ENCODE data around the gene PIK3R1. TPM values are rescaled to one million over a fixed set of nuclear protein-coding genes. Genes with fewer than 3 reads are reported as not detected.

PIK3R1 gene
- total RNA-seq, 1 experiment from 2014 or later: 151 TPM

GRCh38 chr5:68285851-68286611 is 70.5 kb downstream of the PIK3R1 start:
- peak overlapping the region; percentile 64 for H3K27ac Mint-ChIP-seq (ENCODE audit: low read depth, unreplicated experiment)
- DNase-seq (ENCODE audit: unreplicated experiment): peak; percentile 67
- BruUV-seq (replicated peaks): no TSS peak
- H3K4me3 Mint-ChIP-seq (ENCODE audit: unreplicated experiment): no peak overlapping the region
- intact Hi-C loops (cut with micrococcal nuclease): loop anchor here (1.0 to 5.0 kb wide), 6 partner anchors 49 to 721 kb away; no protein-coding TSS in a partner anchor
- TF ChIP-seq CTCF (IDR thresholded peaks at IDR 0.05; ENCODE audit: unreplicated experiment): peak; percentile 57
- H3K27me3 Mint-ChIP-seq (ENCODE audit: insufficient read depth, unreplicated experiment): no peaks in the 10 kb centered on the region
- H3K4me1 Mint-ChIP-seq (ENCODE audit: insufficient read depth, unreplicated experiment): peaks cover 33% of the 10 kb centered on the region
- H3K9me3 Mint-ChIP-seq (ENCODE audit: unreplicated experiment): no peaks in the 10 kb centered on the region
- CTCF ChIA-PET: interaction anchor here (0.5 to 3.5 kb wide), 42 partner anchors 9 to 1116 kb away, joined by 3 to 33 read pairs (median 4); no protein-coding TSS in a partner anchor
- POLR2A ChIA-PET: interaction anchor here (0.7 to 3.8 kb wide), 13 partner anchors 13 to 1043 kb away, joined by 3 to 16 read pairs (median 4); partner anchors contain the start of gene PIK3R1
- peaks cover 100% of the 10 kb centered on the region for H3K36me3 Mint-ChIP-seq (ENCODE audit: insufficient read depth, unreplicated experiment)

- ChIA-PET POLR2A (interaction anchor here (0.7 to 3.8 kb wide), 16 partner anchors 12 to 1044 kb away, joined by 3 to 16 read pairs (median 4); partner anchors contain the start of gene PIK3R1), CTCF (interaction anchor here (0.5 to 3.5 kb wide), 45 partner anchors 9 to 1116 kb away, joined by 3 to 33 read pairs (median 4); no protein-coding TSS in a partner anchor)
- Mint-ChIP-seq H3K27ac (ENCODE audit: low read depth, unreplicated experiment) (peak overlapping the region; percentile 64), H3K4me1 (ENCODE audit: insufficient read depth, unreplicated experiment) (peaks cover 36% of the 10 kb centered on the region), H3K27me3 (ENCODE audit: insufficient read depth, unreplicated experiment) (no peaks in the 10 kb centered on the region), H3K9me3 (ENCODE audit: unreplicated experiment) (no peaks in the 10 kb centered on the region), H3K4me3 (ENCODE audit: unreplicated experiment) (no peak overlapping the region), H3K36me3 (ENCODE audit: insufficient read depth, unreplicated experiment) (peaks cover 100% of the 10 kb centered on the region)
- no peak for DNase-seq (ENCODE audit: unreplicated experiment)
- TF ChIP-seq CTCF (IDR thresholded peaks at IDR 0.05; ENCODE audit: unreplicated experiment): no peak
- intact Hi-C loops (cut with micrococcal nuclease): loop anchor here (1.0 to 5.0 kb wide), 5 partner anchors 174 to 721 kb away; no protein-coding TSS in a partner anchor
- no TSS peak for BruUV-seq (replicated peaks)
Observed at GRCh38 chr5:68286612-68286912, 71.0 kb downstream of the PIK3R1 start.

- intact Hi-C loops (cut with micrococcal nuclease): loop anchor here (5.0 kb wide), 3 partner anchors 370 to 720 kb away; no protein-coding TSS in a partner anchor
- no peak for DNase-seq (ENCODE audit: unreplicated experiment)
- peak overlapping the region; percentile 73 for H3K27ac Mint-ChIP-seq (ENCODE audit: low read depth, unreplicated experiment)
- no peaks in the 10 kb centered on the region for H3K9me3 Mint-ChIP-seq (ENCODE audit: unreplicated experiment)
- ChIA-PET CTCF (interaction anchor here (0.6 to 3.5 kb wide), 18 partner anchors 11 to 1157 kb away, joined by 3 to 33 read pairs (median 4); no protein-coding TSS in a partner anchor), POLR2A (interaction anchor here (1.0 to 3.8 kb wide), 5 partner anchors 11 to 353 kb away, joined by 4 to 16 read pairs (median 5); no protein-coding TSS in a partner anchor)
- no peaks in the 10 kb centered on the region for H3K27me3 Mint-ChIP-seq (ENCODE audit: insufficient read depth, unreplicated experiment)
- peaks cover 41% of the 10 kb centered on the region for H3K4me1 Mint-ChIP-seq (ENCODE audit: insufficient read depth, unreplicated experiment)
- peak overlapping the region; percentile 69 for H3K4me3 Mint-ChIP-seq (ENCODE audit: unreplicated experiment)
- no peak for TF ChIP-seq CTCF (IDR thresholded peaks at IDR 0.05; ENCODE audit: unreplicated experiment)
- H3K36me3 Mint-ChIP-seq (ENCODE audit: insufficient read depth, unreplicated experiment): peaks cover 100% of the 10 kb centered on the region
- no TSS peak for BruUV-seq (replicated peaks)
Observed at GRCh38 chr5:68287631-68287975, 72.0 kb downstream of the PIK3R1 start.

Measured in MCF 10A (cell line).